Liver (tissue), 3 donors: Measurements from ENCODE around the gene ZNF689.
"Not testable (repeated sequence)": the region's sequence is repeated elsewhere in the genome, so short reads cannot be mapped to it uniquely, and the experiment has no call there.

Experiments
- EGR1 ChIP-seq, 2 donors: IDR thresholded peaks; 2 replicates each; pipeline ENCODE4 v1.6.1; 2016 to 2018; ENCODE audit warnings: antibody characterized with exemption in 2 of 2, low read depth in 2 of 2
- FOXA1 ChIP-seq: IDR thresholded peaks from 2 replicates; pipeline ENCODE4 v1.6.1; 2016; ENCODE audit warnings: antibody characterized with exemption
- GABPA ChIP-seq, 2 donors: IDR thresholded peaks in 1 of 2; conservative IDR thresholded peaks in 1 of 2; 2 replicates each; pipeline ENCODE4 v1.6.1; 2016; ENCODE audit warnings: antibody characterized with exemption in 2 of 2, mild to moderate bottlenecking in 1 of 2, moderate library complexity in 1 of 2
- JUND ChIP-seq, 2 donors: IDR thresholded peaks; 2 replicates each; pipeline ENCODE4 v1.6.1; 2016; ENCODE audit warnings: antibody characterized with exemption in 2 of 2
- MAX ChIP-seq: IDR thresholded peaks from 2 replicates; pipeline ENCODE4 v1.6.1; 2016; ENCODE audit warnings: antibody characterized with exemption
- NR2F2 ChIP-seq: IDR thresholded peaks from 2 replicates; pipeline ENCODE4 v1.6.1; 2016; ENCODE audit warnings: antibody characterized with exemption
- RAD21 ChIP-seq, 2 donors: IDR thresholded peaks; 2 replicates each; pipeline ENCODE4 v1.6.1; 2016; ENCODE audit warnings: antibody characterized with exemption in 2 of 2, mild to moderate bottlenecking in 2 of 2
- REST ChIP-seq: IDR thresholded peaks from 2 replicates; pipeline ENCODE4 v1.6.1; 2016; ENCODE audit warnings: antibody characterized with exemption, mild to moderate bottlenecking
- RXRA ChIP-seq, 2 donors: IDR thresholded peaks; 2 replicates each; pipeline ENCODE4 v1.6.1; 2017 to 2018; ENCODE audit warnings: antibody characterized with exemption in 2 of 2, mild to moderate bottlenecking in 1 of 2
- SP1 ChIP-seq: IDR thresholded peaks from 2 replicates; pipeline ENCODE4 v1.6.1; 2018; ENCODE audit warnings: antibody characterized with exemption, mild to moderate bottlenecking
- TAF1 ChIP-seq: conservative IDR thresholded peaks from 2 replicates; pipeline ENCODE4 v1.6.1; 2016; ENCODE audit warnings: antibody characterized with exemption, mild to moderate bottlenecking
- YY1 ChIP-seq: IDR thresholded peaks from 2 replicates; pipeline ENCODE4 v1.6.1; 2016; ENCODE audit warnings: antibody characterized with exemption, mild to moderate bottlenecking
- TF ChIP-seq, protein P1 (sequence below): fragments of 150-350 bp; IDR thresholded peaks from 2 replicates; pipeline ENCODE4 v1.5.1; 2017; ENCODE audit warnings: improper control_type of control experiment, low read depth, low read length; ENCODE audit not compliant: missing input control
- TF ChIP-seq, protein P2 (sequence below): IDR thresholded peaks from 2 replicates; pipeline ENCODE4 v1.6.1; 2016; ENCODE audit warnings: antibody characterized with exemption
- donor health status: healthy.
- donor health status: healthy.

DNA sequence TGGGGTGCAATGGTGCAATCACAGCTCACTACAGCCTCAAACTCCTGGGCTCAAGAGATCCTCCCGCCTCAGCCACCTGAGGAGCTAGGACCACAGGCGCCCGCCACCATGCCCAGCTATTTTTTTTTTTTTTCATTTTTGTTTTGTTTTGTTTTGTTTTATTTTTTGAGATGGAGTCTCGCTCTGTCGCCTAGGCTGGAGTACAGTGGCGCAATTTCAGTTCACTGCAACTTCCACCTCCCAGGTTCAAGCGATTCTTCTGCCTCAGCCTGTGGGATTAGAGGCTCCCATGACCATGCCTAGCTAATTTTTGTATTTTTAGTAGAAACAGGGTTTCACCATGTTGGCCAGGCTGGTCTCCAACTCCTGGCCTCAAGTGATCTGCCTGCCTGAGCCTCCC lies 22.3 kb upstream of the ZNF689 start:
- not testable (repeated sequence) for TF ChIP-seq NR2F2; MAX; YY1; RAD21 (IDR thresholded peaks at IDR 0.05); TAF1; JUND (IDR thresholded peaks at IDR 0.05); SP1; RXRA (IDR thresholded peaks at IDR 0.05); EGR1 (IDR thresholded peaks at IDR 0.05; ENCODE audit: low read depth in 2 of 2); GABPA (IDR thresholded peaks at IDR 0.05 in 1 of 2, conservative IDR thresholded peaks at IDR 0.05 in 1 of 2); REST; FOXA1
- TF ChIP-seq, protein P1, sequence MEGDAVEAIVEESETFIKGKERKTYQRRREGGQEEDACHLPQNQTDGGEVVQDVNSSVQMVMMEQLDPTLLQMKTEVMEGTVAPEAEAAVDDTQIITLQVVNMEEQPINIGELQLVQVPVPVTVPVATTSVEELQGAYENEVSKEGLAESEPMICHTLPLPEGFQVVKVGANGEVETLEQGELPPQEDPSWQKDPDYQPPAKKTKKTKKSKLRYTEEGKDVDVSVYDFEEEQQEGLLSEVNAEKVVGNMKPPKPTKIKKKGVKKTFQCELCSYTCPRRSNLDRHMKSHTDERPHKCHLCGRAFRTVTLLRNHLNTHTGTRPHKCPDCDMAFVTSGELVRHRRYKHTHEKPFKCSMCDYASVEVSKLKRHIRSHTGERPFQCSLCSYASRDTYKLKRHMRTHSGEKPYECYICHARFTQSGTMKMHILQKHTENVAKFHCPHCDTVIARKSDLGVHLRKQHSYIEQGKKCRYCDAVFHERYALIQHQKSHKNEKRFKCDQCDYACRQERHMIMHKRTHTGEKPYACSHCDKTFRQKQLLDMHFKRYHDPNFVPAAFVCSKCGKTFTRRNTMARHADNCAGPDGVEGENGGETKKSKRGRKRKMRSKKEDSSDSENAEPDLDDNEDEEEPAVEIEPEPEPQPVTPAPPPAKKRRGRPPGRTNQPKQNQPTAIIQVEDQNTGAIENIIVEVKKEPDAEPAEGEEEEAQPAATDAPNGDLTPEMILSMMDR, result not testable (repeated sequence)
- TF ChIP-seq, protein P2, sequence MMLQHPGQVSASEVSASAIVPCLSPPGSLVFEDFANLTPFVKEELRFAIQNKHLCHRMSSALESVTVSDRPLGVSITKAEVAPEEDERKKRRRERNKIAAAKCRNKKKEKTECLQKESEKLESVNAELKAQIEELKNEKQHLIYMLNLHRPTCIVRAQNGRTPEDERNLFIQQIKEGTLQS, result not testable (repeated sequence)
